Bronchial epithelial cell (primary cell): ENCODE data around the gene INSRR. TPM values are rescaled to one million over a fixed set of nuclear protein-coding genes. Genes with fewer than 3 reads are reported as not detected.
A peak's percentile ranks its signal among the peaks of the same experiment; 100 is the strongest.

Experiments used
- DNase-seq: peaks from one replicate; pipeline ENCODE4 v3.0.0-alpha.2; 2010; ENCODE audit warnings: low read depth
- FAIRE-seq: peaks from 2 replicates; lab custom pipeline; 2011; peaks lifted over from hg19 to GRCh38; lab: Jason Lieb, UNC
- H3K27me3 ChIP-seq: 2 replicates; pipeline ENCODE4 v1.5.1; 2011; ENCODE audit warnings: low read length; ENCODE audit not compliant: control insufficient read depth, insufficient read depth
- H3K36me3 ChIP-seq: 2 replicates; pipeline ENCODE4 v1.5.1; 2011; ENCODE audit warnings: low read length; ENCODE audit not compliant: control insufficient read depth, insufficient read depth
- H3K4me3 ChIP-seq: 2 replicates; pipeline ENCODE4 v1.5.1; 2011; ENCODE audit warnings: mild to moderate bottlenecking, low read depth, low read length, control low read depth
- total RNA-seq: library from RNA; depleted of rRNA; stranded (reverse); fragments of >200 nt; gene quantifications from 2 replicates; pipeline ENCODE4 v1.2.1, GENCODE V29; 2014
- TF ChIP-seq, protein P1 (sequence below): IDR thresholded peaks from 2 replicates; pipeline ENCODE4 v1.5.1; 2011; ENCODE audit warnings: mild to moderate bottlenecking, moderate library complexity, low read length, control low read depth, inconsistent platforms; ENCODE audit not compliant: insufficient read depth, severe bottlenecking

Gene INSRR
- total RNA-seq, 1 donor from 2014 or later = not detected

DNA sequence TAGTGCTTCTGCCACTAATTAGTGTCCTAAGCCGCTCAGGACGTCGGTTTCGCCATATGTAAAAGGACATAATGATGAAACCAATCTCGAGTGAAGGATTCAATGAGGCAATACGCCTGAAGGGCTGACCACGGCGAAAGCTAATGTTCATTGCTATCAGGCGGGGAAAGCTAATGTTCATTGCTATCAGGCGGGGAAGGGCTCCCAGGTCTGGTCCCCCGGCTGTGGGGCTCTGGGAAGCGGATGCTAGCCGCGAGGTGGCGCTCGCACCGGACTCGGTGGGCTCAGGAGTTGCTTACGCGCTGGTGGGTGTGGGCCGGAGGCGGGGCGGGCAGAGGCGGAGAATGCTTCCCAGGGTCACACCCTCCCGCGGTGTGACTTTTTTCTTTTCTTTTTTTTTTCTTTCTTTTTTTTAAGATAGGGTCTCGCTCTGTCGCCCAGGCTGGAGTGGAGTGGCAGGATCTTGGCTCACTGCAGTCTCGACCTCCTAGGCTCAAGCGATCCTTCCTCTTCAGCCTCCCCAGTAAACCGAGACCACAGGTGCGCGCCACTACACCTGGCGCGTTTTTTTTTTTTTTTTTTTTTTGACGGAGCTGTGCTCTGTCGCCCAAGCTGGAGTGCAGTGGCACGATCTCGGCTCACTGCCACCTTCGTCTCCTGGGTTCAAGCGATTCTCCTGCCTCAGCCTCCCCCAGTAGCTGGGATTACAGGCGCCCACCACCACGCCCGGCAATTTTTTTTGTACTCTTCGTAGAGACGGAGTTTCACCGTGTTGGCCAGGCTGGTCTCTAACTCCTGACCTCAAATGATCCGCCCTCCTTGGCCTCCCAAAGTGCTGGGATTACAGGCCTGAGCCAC lies 33.5 kb upstream of the INSRR start:
- DNase-seq = peak; percentile 81
- TF ChIP-seq, protein P1, sequence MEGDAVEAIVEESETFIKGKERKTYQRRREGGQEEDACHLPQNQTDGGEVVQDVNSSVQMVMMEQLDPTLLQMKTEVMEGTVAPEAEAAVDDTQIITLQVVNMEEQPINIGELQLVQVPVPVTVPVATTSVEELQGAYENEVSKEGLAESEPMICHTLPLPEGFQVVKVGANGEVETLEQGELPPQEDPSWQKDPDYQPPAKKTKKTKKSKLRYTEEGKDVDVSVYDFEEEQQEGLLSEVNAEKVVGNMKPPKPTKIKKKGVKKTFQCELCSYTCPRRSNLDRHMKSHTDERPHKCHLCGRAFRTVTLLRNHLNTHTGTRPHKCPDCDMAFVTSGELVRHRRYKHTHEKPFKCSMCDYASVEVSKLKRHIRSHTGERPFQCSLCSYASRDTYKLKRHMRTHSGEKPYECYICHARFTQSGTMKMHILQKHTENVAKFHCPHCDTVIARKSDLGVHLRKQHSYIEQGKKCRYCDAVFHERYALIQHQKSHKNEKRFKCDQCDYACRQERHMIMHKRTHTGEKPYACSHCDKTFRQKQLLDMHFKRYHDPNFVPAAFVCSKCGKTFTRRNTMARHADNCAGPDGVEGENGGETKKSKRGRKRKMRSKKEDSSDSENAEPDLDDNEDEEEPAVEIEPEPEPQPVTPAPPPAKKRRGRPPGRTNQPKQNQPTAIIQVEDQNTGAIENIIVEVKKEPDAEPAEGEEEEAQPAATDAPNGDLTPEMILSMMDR = peak; percentile 87
- Histone ChIP-seq H3K4me3 (peak overlapping the region; percentile 24), H3K27me3 (peaks cover 2% of the 10 kb centered on the region), H3K36me3 (no peaks in the 10 kb centered on the region)
- no peak for FAIRE-seq

DNA sequence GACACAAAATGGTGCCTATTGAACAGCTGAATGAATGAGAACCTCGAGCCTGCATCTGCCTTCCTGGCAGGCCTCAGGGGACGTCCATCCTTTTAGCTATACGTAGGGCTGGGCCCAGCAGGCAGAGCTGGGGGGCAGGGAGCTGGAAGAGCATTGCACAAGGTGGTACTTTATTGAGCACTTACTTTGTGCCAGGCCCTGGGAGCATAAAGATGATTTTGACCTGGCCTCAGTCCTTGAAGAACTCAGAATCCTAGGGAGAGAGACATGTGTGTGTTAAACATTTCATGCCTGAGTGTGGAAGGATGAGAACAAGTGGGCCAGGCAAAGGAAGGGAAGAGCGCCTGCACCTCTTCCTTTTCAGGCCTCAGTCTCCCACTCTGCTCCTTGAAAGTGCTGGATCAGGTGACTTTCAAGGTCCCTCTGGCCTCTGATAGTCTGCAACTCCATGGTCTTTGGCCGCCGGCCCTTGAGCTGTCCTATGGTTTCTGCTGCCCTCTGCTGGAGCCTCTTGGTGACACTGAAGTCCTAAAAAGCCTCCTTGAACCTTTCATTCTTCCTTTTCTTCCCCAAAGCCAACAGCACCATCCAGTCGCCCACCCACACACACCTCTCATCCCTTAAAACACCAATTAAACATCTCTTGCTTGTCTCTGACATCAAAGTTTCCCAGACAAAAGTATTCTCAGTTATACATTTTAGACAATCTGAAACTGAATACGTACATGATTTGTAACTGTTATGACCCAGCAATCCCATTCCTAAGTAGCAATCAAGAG lies 31.1 kb upstream of the INSRR start:
- Histone ChIP-seq H3K4me3 (no peak overlapping the region), H3K27me3 (peaks cover 7% of the 10 kb centered on the region), H3K36me3 (no peaks in the 10 kb centered on the region)
- DNase-seq = peak; percentile 61
- TF ChIP-seq, protein P1 = peak; percentile 92
- FAIRE-seq = no peak

GRCh38 chr1:156887734-156888133 lies 28.8 kb upstream of the INSRR start:
- TF ChIP-seq, protein P1 = no peak
- DNase-seq = no peak
- Histone ChIP-seq H3K27me3 (peaks cover 7% of the 10 kb centered on the region), H3K4me3 (no peak overlapping the region), H3K36me3 (no peaks in the 10 kb centered on the region)
- FAIRE-seq = no peak

- DNase-seq (no peak), FAIRE-seq (no peak)
- Histone ChIP-seq H3K4me3 (no peak overlapping the region), H3K27me3 (peaks cover 7% of the 10 kb centered on the region), H3K36me3 (no peaks in the 10 kb centered on the region)
- TF ChIP-seq, protein P1 = no peak
These were observed 28.4 kb upstream of the INSRR start for GRCh38 chr1:156887317-156887716.

DNA sequence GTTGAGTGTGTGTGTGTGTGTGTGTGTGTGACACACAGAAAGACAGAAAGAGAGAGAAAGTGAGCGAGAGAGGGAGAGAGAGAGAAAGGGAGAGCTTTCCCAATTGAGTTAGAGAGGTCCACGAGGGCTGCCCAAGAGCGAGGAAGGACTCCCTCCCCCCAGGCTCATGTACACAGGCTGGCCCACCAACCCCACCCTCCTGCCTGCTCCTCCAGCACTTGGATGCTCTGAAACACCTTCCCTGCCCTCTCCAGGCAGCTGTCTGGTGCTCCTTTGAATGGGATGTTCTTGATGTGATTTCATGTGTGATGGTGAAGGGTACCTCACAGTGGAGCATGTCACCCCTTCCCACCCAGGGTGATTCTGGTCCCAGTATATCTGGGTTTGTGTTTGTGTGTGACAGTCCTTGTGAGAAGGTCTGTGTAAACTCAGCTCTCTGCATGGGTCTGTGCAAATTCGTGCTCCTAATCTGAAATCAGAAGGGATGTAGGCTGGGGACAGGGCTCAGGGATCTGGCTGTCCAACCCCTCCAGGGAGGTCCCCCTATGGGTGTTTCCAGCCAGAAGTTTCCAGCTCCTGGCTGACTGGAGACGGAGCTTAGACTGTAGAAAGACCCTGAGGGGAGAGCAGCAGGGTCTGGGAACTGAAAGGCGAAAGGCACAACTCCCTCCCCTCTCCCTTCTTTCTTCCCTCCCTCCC lies 27.8 kb upstream of the INSRR start:
- H3K4me3 ChIP-seq = no peak overlapping the region
- TF ChIP-seq, protein P1 = no peak
- H3K36me3 ChIP-seq = no peaks in the 10 kb centered on the region
- DNase-seq (no peak), FAIRE-seq (no peak)
- H3K27me3 ChIP-seq = peaks cover 11% of the 10 kb centered on the region
